K562 (cell line): ENCODE measurements around the gene FAM200B. TPM values are rescaled to one million over a fixed set of nuclear protein-coding genes. Genes with fewer than 3 reads are reported as not detected.
A peak's percentile ranks its signal among the peaks of the same experiment; 100 is the strongest.

Experiments
- CREB1 ChIP-seq, 2 experiments: sonication (generic) in 1 of 2; formaldehyde crosslinking in 1 of 2; IDR thresholded peaks; 2 replicates each; pipeline versions ENCODE4 v1.6.1 to v1.8.0; 2012 to 2022; ENCODE audit warnings: inconsistent platforms in 1 of 2, mild to moderate bottlenecking in 1 of 2, missing genetic modification reagents in 1 of 2, moderate library complexity in 1 of 2
- DDX20 ChIP-seq: fragments of 450-650 bp; IDR thresholded peaks from 2 replicates; pipeline ENCODE4 v1.6.1; 2016; ENCODE audit warnings: missing genetic modification characterization, low read depth, mild to moderate bottlenecking, missing compliant biosample characterization, moderate library complexity
- DIDO1 ChIP-seq: fragments of 450-650 bp; IDR thresholded peaks from 2 replicates; pipeline ENCODE4 v1.6.1; 2016; ENCODE audit warnings: low read depth, missing biosample characterization, missing genetic modification characterization
- EP300 ChIP-seq: IDR thresholded peaks from 2 replicates; pipeline ENCODE4 v1.6.1; 2012; ENCODE audit warnings: low read length, improper control_type of control experiment
- HNRNPL ChIP-seq: fragments of 200-400 bp; formaldehyde crosslinking; IDR thresholded peaks from 2 replicates; pipeline ENCODE4 v1.6.1; 2017; ENCODE audit warnings: low read depth, mild to moderate bottlenecking, low read length
- KDM1A ChIP-seq, 2 experiments: fragments of 450-650 bp; IDR thresholded peaks; 2 replicates each; pipeline ENCODE4 v1.6.1; 2016; ENCODE audit warnings: mild to moderate bottlenecking in 2 of 2
- LEF1 ChIP-seq: fragments of 450-650 bp; IDR thresholded peaks from 2 replicates; pipeline ENCODE4 v1.6.1; 2016; ENCODE audit warnings: mild to moderate bottlenecking
- MAFF ChIP-seq: IDR thresholded peaks from 2 replicates; pipeline ENCODE4 v1.6.1; 2012; ENCODE audit warnings: low read length, improper control_type of control experiment
- MCM5 ChIP-seq: fragments of 450-650 bp; IDR thresholded peaks from 2 replicates; pipeline ENCODE4 v1.6.1; 2016; ENCODE audit warnings: low read depth
- NFYB ChIP-seq: IDR thresholded peaks from 2 replicates; pipeline ENCODE4 v1.6.1; 2011; ENCODE audit warnings: mild to moderate bottlenecking, moderate library complexity; ENCODE audit not compliant: insufficient read length; ENCODE audit errors: extremely low read depth
- PHB ChIP-seq: fragments of 250-450 bp; sonication (Bioruptor Pico); IDR thresholded peaks from 2 replicates; pipeline ENCODE4 v1.5.0; 2021
- PML ChIP-seq: IDR thresholded peaks from 2 replicates; pipeline ENCODE4 v1.6.1; 2012; ENCODE audit warnings: low read length, inconsistent platforms
- RBFOX2 ChIP-seq: fragments of 200-400 bp; formaldehyde crosslinking; IDR thresholded peaks from 2 replicates; pipeline ENCODE4 v1.6.1; 2017; ENCODE audit warnings: low read depth, mild to moderate bottlenecking, low read length, moderate library complexity
- SRSF1 ChIP-seq: fragments of 200-400 bp; formaldehyde crosslinking; IDR thresholded peaks from 2 replicates; pipeline ENCODE4 v1.6.1; 2017; ENCODE audit warnings: mild to moderate bottlenecking, low read depth, low read length, moderate library complexity
- STAT5B ChIP-seq: fragments of 250-450 bp; sonication (Bioruptor Pico); IDR thresholded peaks from 2 replicates; pipeline ENCODE4 v1.8.0; 2021; ENCODE audit warnings: mild to moderate bottlenecking, inconsistent platforms
- ZNF175 ChIP-seq: fragments of 200-800 bp; sonication (Bioruptor generic); IDR thresholded peaks from 2 replicates; pipeline ENCODE4 v1.6.1; 2016; ENCODE audit warnings: low read depth, mild to moderate bottlenecking, missing genetic modification characterization, missing compliant biosample characterization
- ZNF561 ChIP-seq: fragments of 450-650 bp; formaldehyde crosslinking; conservative IDR thresholded peaks from 2 replicates; pipeline ENCODE4 v1.4.0; 2020; ENCODE audit warnings: mild to moderate bottlenecking, moderate library complexity
- ZNF764 ChIP-seq: fragments of 250-450 bp; sonication (Bioruptor Pico); IDR thresholded peaks from 2 replicates; pipeline ENCODE4 v1.4.0; 2020; ENCODE audit warnings: low read depth, mild to moderate bottlenecking, moderate library complexity
- polyA plus RNA-seq, 8 experiments: library from polyadenylated mRNA; depleted of rRNA in 4 of 8; stranded (reverse) in 5 of 8; unstranded in 3 of 8; fragments of >200 nt; fragmentation: Nextera tagmentation in 2 of 8; fragmentation: Illumina TruSeq in 1 of 8; extraction: Ambion mirVana in 2 of 8; extraction: Trizol in 1 of 8; gene quantifications; 2 replicates each; pipeline versions ENCODE4 v1.2.1 to v1.2.3, GENCODE V29; 2011 to 2014; ENCODE audit warnings: inconsistent platforms in 1 of 8, missing spikeins in 1 of 8
- total RNA-seq, 7 experiments: library from RNA; depleted of rRNA in 6 of 7; stranded (reverse); fragments of >200 nt in 6 of 7; fragmentation: Illumina TruSeq in 2 of 7; extraction: Trizol in 2 of 7; gene quantifications; 2 replicates each; pipeline versions ENCODE4 v1.2.1 to v1.2.3, GENCODE V29; 2011 to 2021; ENCODE audit warnings: low replicate concordance in 1 of 7
- TF ChIP-seq, protein P1 (sequence below): fragments of 200-800 bp; sonication (Bioruptor generic); IDR thresholded peaks from 2 replicates; pipeline ENCODE4 v1.6.1; 2017; ENCODE audit warnings: missing genetic modification characterization, missing compliant biosample characterization
- TF ChIP-seq, protein P2 (sequence below): sonication (generic); formaldehyde crosslinking; IDR thresholded peaks from 2 replicates; pipeline ENCODE4 v1.5.0; 2020; ENCODE audit warnings: missing genetic modification reagents
- TF ChIP-seq, protein P3 (sequence below): fragments of 250-450 bp; sonication (Bioruptor Pico); IDR thresholded peaks from 2 replicates; pipeline ENCODE4 v1.5.1; 2021; ENCODE audit warnings: mild to moderate bottlenecking
- TF ChIP-seq, protein P4 (sequence below): fragments of 250-450 bp; sonication (Bioruptor Pico); IDR thresholded peaks from 2 replicates; pipeline ENCODE4 v1.4.0; 2020; ENCODE audit warnings: mild to moderate bottlenecking, moderate library complexity

Gene FAM200B
- total and polyA plus RNA-seq, 9 of the 15 experiments (the other 6 are each of a cell fraction or from before 2014, with no cell fraction given), result 17.4 to 48.0 (median 25.5) TPM

DNA sequence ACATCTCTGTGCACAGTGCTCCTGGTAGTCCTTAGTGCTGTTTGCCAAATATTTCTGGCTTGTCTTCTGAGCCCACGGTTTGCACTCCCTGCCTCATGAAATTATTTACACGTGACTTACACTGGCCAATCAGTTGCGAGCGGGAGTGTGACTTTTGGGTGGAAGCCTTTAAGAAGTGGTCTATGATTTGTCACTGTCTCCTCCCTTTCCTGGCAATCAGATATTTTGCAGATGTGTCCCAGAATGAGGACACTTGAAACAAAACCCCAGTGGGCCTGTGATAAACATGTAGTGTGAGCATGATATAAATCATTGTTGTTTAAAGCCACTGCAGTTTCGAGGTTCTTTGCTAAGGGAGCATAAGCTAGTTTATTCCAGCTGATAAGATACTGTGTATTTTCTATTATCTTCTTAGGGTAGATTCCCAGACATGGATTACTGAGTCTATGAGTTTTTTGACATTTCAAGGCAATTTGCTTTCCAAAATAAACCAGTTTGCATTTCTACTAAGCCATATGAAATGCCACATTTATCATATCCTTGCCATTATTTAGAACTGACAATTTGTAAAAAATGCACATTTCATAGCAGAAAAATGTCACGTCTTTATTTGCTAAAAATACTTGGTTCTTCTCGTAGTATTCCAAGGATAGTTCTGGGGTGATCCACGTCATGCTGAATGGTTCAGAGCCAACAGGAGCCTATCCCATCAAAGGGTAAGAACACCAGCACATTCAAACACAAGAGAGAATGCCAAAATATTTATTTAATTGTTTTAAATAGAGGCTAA, 33.2 kb downstream of the FAM200B start (continued):
- TF ChIP-seq CREB1 (IDR thresholded peaks at IDR 0.05) (no peak), CREB1 (CRISPR knock-in tag; IDR thresholded peaks at IDR 0.05) (no peak), KDM1A (IDR thresholded peaks at IDR 0.05) (no peak), MAFF (no peak), ZNF175 (no peak), HNRNPL (no peak), RBFOX2 (no peak), MCM5 (no peak), ZNF561 (CRISPR knock-in tag) (no peak), PHB (no peak), NFYB (peak; percentile 97), PML (no peak), LEF1 (no peak), ZNF764 (CRISPR knock-in tag) (no peak), DDX20 (tag) (no peak), EP300 (no peak), STAT5B (no peak), SRSF1 (no peak), DIDO1 (no peak)
- TF ChIP-seq, protein P1, sequence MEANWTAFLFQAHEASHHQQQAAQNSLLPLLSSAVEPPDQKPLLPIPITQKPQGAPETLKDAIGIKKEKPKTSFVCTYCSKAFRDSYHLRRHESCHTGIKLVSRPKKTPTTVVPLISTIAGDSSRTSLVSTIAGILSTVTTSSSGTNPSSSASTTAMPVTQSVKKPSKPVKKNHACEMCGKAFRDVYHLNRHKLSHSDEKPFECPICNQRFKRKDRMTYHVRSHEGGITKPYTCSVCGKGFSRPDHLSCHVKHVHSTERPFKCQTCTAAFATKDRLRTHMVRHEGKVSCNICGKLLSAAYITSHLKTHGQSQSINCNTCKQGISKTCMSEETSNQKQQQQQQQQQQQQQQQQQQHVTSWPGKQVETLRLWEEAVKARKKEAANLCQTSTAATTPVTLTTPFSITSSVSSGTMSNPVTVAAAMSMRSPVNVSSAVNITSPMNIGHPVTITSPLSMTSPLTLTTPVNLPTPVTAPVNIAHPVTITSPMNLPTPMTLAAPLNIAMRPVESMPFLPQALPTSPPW (CRISPR knock-in tag), result no peak
- TF ChIP-seq, protein P2, sequence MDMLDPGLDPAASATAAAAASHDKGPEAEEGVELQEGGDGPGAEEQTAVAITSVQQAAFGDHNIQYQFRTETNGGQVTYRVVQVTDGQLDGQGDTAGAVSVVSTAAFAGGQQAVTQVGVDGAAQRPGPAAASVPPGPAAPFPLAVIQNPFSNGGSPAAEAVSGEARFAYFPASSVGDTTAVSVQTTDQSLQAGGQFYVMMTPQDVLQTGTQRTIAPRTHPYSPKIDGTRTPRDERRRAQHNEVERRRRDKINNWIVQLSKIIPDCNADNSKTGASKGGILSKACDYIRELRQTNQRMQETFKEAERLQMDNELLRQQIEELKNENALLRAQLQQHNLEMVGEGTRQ, result peak; percentile 39
- TF ChIP-seq, protein P3, sequence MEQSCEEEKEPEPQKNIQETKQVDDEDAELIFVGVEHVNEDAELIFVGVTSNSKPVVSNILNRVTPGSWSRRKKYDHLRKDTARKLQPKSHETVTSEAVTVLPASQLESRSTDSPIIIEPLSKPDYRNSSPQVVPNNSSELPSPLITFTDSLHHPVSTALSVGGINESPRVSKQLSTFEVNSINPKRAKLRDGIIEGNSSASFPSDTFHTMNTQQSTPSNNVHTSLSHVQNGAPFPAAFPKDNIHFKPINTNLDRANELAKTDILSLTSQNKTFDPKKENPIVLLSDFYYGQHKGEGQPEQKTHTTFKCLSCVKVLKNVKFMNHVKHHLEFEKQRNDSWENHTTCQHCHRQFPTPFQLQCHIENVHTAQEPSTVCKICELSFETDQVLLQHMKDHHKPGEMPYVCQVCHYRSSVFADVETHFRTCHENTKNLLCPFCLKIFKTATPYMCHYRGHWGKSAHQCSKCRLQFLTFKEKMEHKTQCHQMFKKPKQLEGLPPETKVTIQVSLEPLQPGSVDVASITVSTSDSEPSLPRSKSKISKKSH, result no peak
- TF ChIP-seq, protein P4, sequence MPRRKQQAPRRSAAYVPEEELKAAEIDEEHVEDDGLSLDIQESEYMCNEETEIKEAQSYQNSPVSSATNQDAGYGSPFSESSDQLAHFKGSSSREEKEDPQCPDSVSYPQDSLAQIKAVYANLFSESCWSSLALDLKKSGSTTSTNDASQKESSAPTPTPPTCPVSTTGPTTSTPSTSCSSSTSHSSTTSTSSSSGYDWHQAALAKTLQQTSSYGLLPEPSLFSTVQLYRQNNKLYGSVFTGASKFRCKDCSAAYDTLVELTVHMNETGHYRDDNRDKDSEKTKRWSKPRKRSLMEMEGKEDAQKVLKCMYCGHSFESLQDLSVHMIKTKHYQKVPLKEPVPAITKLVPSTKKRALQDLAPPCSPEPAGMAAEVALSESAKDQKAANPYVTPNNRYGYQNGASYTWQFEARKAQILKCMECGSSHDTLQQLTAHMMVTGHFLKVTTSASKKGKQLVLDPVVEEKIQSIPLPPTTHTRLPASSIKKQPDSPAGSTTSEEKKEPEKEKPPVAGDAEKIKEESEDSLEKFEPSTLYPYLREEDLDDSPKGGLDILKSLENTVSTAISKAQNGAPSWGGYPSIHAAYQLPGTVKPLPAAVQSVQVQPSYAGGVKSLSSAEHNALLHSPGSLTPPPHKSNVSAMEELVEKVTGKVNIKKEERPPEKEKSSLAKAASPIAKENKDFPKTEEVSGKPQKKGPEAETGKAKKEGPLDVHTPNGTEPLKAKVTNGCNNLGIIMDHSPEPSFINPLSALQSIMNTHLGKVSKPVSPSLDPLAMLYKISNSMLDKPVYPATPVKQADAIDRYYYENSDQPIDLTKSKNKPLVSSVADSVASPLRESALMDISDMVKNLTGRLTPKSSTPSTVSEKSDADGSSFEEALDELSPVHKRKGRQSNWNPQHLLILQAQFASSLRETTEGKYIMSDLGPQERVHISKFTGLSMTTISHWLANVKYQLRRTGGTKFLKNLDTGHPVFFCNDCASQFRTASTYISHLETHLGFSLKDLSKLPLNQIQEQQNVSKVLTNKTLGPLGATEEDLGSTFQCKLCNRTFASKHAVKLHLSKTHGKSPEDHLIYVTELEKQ, result no peak
